HS-5 (cell line): Measurements from ENCODE around the gene CDCA8.
A peak's percentile ranks its signal among the peaks of the same experiment; 100 is the strongest.

Experiments
- DNase-seq: peaks from one replicate; pipeline ENCODE4 v3.0.0-alpha.2; 2012; ENCODE audit warnings: low read depth

Gene CDCA8

GRCh38 chr1:37692078-37692833, at the start of gene CDCA8:
Gene CDCA8 (plus strand): TSS chr1:37692516. CDS start chr1:37692691, 175 bp downstream.
- peak; percentile 88 for DNase-seq

DNA sequence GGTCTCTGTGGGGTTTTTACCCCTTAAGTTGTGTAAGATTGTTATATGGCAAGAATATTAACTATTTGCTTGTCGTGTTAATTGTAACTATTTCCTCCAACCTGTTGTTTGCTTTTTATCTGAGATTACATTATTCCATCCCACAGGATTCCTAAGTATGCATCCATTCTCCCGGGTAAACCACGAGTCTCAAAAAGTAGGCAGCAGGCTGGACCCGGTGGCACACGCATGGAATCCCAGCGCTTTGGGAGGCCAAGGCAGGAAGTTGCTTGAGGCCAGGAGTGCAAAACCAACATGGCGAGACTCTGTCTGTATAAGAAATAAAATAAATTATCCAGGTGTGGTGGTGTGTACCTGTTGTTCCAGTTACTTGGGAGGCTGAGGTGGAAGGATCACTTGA, 45.0 kb upstream of the CDCA8 start:
- DNase-seq: no peak

DNA sequence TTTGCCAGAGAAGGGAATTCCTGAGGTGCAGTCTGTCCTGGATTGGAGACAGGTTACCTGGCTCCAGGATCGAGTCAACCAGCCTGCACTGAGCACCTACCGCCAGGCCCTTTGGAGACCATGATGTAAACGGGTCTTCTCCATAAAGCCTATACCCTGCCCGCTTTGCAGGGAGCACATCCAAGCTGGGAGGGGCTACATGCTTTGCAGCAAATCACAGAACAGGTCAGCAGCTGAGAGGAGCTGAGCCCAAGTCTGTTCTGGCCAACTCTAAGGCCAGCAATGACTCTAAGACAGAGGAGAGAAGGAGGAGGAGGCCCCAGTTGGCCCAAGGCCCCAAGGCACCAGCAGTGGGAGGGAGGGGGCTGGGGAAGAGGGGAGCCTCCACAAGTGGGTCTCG, 42.1 kb upstream of the CDCA8 start:
- DNase-seq: no peak

GRCh38 chr1:37650721-37651120, 41.6 kb upstream of the CDCA8 start:
- DNase-seq: no peak

- DNase-seq: no peak
Observed at GRCh38 chr1:37651803-37652202, 40.5 kb upstream of the CDCA8 start.

GRCh38 chr1:37652976-37653375, 39.3 kb upstream of the CDCA8 start:
- DNase-seq: no peak

GRCh38 chr1:37653906-37654305, 38.4 kb upstream of the CDCA8 start:
- DNase-seq: no peak

GRCh38 chr1:37655274-37655673, 37.0 kb upstream of the CDCA8 start:
- DNase-seq: no peak

- no peak for DNase-seq
Observed at GRCh38 chr1:37656026-37656425, 36.3 kb upstream of the CDCA8 start.

DNA sequence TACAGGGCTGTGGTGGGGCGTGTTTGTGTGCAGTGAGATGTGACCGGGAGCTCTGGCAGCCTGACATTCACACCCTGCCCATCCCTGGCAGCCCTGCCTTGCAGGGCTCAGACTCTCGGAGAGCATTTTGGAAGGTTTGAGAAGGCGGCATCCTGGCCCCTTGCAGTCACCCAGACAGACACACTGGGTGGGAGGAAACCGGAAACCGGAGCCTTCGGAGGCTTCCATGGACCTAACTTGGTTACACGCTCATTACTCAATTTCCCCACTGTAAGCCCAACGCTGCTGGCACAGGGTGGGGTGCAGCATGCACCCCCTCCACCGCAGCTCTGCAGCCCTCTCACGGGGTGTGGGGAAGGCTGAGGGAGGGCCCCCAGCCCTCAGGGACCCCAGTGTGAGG, 35.4 kb upstream of the CDCA8 start:
- DNase-seq: no peak

DNA sequence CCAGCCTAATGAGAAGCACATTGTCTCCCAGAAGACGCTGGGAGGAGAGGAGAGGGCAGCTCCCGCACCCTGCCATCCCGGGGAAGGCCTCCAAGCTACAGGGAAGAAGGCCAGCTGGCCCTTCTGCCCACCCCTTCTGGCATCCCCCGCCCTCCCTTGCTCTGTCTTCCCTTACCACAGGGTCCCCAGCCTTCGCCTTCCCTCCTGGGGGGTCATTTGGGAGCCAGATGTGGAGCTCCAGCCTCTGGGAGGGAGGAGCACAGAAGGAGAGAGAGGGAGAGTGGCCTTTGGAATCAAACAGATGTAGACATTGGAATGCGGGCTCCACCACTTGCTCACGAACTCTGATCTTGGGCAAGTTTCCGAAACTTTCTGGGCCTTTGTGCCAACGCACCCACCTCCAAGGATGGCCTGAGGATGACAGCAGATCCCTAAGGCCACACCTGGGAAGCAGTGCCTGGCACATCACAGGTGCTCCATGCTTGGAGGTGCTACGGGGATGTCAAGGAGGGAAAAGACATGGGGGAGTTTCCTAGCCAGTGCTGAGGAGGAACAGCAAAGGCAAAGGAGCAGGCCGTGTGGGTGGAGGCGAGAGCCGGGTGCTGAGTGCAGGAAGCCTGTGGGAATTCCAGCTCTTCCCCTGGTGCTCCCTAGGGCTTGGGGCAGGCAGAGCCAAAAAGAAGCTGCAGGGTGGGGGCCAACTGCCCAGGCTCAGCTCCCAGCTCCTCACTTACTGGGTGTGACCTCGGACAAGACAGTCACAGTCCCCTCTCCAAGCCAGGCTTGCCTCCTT, 34.5 kb upstream of the CDCA8 start:
- DNase-seq: no peak

- no peak for DNase-seq
Observed at GRCh38 chr1:37658486-37658885, 33.8 kb upstream of the CDCA8 start.

GRCh38 chr1:37660664-37661063, 31.7 kb upstream of the CDCA8 start:
- DNase-seq: no peak

- no peak for DNase-seq
Observed at GRCh38 chr1:37661401-37661800, 30.9 kb upstream of the CDCA8 start.

DNA sequence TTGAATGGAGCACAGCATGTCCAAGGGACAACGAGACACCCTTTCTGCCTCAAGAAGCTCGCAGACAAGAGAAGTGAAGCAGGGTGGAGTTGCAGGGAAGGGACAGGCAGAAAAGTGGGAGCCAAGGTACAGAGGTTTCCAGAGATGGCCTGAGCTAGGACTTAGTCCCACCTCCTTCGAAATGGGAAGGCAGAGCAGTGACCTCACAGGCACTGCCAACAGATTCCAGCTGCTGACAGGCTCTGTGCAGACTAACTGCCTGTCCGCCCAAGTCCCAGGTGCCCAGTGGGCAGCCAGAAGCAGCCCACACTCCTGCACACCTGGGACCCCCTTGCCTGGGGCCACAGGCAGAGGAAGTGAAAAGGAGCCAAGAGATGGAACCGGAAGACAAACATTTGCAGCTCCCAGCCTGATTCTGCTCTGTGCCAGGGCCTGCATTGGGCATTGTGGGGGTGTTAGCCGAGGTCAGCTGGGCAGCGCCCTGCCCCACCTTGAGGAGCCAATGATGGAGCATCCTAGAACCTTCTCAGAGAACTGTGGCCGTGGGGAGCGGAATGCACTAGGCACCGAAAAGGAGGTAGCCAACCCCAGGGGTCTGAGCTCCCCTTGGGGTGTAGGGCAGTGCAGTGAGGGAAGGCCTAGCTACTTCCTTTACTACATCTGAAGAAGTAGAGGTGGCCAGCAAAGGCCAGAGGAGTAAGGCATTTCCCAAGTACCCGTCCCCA, 30.1 kb upstream of the CDCA8 start:
- no peak for DNase-seq

DNA sequence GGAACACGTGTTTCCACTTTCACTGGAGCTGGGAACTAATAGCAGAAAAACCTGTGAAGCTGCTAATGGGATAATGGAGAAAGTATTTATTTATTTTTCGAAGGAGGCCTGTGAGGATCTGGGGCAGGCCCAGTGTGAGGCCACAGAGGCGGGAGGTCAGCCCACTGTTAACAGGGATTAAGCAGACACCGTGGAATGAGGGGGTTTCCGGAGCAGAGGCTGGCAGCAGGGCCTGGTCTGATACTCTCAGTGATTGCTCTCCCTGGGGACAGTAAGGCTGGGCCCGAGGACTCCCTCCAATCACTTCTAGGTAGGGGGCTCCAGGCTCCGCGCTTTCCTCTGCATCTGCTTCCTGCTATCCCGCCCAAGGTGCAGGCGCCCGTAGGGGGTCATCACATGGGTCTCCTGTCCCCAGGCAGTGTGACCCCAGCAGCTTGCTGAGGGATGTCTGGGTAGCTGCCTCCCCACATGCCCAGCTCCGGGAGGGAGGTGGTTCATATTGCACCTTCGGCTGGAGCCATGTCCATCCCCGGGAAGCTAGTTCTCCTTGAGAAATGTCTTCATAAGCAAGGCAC, 28.8 kb upstream of the CDCA8 start:
- no peak for DNase-seq

DNA sequence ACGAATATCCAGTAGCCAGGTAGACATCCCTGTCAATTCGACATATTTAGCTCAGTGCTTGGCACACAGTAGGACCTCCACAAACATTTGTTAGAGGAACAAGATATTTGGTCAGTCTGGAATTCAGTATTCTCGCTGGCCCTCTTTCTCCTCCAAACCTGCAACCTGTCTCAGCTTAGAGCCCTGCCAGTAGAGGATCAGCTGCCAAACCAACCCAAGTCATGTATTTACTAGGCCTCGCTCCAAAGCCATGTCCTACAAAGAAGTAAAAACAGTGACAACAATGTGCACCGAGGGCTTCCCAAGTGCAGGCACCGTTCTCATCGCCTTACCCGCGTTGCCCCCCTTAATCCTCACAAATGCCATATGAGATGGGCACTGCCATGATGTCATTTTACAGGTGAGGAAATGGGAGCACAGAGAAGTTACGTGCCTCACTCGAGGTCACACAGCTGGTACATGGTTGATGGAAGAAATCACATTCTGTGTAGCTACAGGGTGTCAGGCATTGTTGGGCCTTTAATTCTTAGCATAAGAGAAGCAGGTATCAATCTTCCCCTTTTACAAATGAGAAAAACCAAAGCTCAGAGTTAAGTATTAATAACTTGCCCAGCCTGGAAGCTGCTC, 26.0 kb upstream of the CDCA8 start:
- no peak for DNase-seq

DNA sequence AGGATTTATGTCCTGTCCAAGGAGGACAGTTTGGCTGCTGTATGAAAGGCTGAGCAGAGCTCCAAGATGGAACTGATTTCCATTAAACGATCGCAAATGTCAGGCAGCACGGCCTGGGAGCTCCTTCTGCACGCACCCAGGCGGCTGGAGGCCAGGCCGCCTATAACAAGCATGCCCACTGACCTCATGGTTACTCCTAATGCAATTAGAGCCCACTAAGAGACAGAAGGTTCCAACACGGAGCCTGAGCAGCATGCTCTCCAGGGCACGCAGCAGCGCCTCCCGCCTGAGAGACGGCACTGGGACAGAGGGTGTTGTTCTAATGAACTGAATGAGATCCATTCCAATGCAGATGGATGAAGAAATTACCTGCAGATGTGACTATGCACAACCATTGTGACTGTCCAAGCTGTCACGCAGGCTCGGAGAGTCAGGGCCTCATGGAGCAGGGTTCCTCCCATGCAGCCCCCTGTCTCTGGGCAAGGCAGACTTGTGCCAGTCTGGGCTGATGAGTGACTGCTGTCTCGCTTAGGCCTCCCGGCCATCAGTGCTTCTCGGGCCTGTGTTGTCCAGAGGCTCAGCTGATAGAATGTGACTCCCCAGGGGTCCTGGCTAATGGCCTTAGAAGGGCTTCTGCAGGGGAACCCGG, 25.2 kb upstream of the CDCA8 start:
- no peak for DNase-seq

DNA sequence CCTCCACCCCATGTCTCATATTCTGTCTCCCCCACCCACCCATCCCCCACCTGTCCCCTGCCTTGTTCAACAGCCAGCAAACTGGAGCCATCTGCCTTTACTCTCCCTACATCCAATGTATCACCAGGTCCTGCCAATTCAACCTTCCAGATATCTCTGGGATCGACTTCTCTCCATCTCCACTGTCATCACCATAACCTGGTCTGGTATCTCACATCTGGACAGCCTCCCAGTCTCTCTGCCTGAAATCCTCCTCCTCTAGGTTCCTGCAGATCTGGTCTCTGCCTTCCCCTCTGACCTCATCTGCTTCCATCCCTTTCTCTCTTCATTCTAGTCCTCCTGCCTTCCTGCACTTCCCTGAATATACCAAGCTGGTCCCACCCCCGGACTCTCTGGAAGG, 22.2 kb upstream of the CDCA8 start:
- DNase-seq: no peak

GRCh38 chr1:37671261-37671660, 21.1 kb upstream of the CDCA8 start:
- DNase-seq: no peak

- DNase-seq: no peak
Observed at GRCh38 chr1:37672136-37672870, 20.0 kb upstream of the CDCA8 start.
